GM11168 (cell line): ENCODE measurements around the gene HRC.
"Not testable (repeated sequence)": the region's sequence is repeated elsewhere in the genome, so short reads cannot be mapped to it uniquely, and the experiment has no call there.

ENCODE experiments used
- in situ Hi-C: fragments of 300-500 bp; cut with MboI; formaldehyde crosslinking; loops from one replicate; pipeline ENCODE4 v1.12.0; 2022; ENCODE audit warnings: low sequenced_read_pairs; ENCODE audit not compliant: unreplicated experiment

HRC gene

DNA sequence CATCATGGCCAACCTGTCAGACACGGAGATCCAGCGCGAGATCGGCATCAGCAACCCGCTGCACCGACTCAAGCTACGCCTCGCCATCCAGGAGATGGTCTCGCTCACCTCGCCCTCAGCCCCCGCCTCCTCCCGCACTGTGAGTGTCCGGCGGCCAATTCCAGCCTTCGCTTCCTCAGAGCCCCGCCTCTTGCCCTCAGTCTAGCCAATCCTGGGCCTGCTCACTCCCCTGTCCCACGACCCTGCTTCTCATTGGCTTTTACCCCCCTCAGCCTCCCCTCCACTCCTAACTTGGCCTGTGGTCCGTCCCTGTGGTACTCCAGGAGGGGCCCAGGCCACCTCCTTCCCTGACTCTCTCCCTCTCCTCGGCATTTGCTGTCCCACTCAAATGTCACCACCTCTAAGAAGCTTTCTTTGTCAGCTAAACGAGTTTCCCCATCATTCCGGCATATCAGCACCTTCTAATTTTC lies 12.3 kb downstream of the HRC start:
- in situ Hi-C loops = no loop called here

GRCh38 chr19:49141352-49141751 lies 13.8 kb downstream of the HRC start:
- in situ Hi-C loops = no loop called here

- in situ Hi-C loops = no loop called here
Observed at GRCh38 chr19:49140951-49141350, 14.2 kb downstream of the HRC start.

GRCh38 chr19:49136771-49137171 lies 18.4 kb downstream of the HRC start:
- in situ Hi-C loops = no loop called here

- in situ Hi-C loops = no loop called here
Observed at GRCh38 chr19:49135686-49136085, 19.5 kb downstream of the HRC start.

DNA sequence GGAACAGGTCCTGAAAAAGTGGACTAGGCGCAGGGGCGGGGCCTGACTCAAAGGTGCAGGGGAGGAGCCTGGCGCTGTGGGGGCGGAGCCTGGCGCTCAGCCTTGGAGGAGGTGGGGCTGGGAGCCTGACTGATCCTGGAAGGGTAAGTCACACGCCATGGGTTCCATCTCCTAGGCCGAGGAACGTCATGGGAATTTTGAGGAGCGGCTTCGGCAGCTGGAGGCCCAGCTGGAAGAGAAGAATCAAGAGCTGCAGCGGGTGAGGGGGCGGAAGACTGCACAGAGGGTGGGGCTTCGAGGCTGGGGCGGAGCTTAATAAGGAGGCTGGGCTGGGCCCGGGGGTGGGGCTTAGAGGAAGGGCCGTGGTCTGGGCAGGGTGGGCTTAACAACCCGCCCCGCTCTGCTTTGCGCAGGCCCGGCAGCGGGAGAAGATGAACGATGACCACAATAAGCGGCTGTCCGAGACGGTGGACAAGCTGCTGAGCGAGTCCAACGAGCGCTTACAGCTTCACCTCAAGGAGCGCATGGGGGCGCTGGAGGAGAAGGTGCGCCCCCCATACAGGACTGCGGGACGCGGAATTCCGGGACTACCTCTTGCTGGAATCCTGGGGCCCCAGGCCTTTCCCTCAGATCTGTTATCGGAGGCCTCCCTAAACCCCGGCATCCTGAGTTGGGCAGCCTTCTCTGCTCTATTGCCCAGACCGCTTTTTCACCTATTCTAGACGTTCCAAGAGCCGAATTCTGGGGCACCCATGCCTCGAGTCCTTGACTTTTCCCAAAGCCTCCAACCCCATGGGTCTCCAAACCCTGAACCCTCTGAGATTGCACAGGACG lies 21.4 kb downstream of the HRC start:
- in situ Hi-C loops = no loop called here

DNA sequence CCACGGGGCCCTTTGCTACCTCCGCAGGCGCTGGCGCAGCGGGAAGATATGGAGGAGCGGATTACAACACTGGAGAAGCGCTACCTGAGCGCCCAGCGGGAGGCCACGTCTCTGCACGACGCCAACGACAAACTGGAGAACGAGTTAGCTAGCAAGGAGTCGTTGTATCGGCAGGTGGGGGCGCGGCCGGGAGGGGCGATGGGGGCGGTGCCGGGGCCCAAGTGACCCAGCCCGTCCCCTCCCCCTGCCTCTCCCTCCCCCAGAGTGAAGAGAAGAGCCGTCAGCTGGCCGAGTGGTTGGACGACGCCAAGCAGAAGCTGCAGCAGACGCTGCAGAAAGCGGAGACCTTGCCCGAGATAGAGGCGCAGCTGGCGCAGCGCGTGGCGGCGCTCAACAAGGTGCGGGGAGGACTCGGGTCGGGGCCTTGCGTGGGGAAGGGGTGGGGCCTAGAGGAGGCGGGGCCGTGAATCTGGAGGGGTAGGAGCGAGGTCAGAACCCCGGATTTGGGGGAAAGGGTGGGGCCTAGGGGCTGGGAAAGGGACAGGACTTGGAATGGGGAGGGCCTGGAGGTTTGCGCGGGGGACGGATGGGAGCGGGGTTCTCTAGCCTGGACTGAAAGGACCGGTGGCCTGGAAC lies 22.1 kb downstream of the HRC start:
- in situ Hi-C loops = no loop called here

DNA sequence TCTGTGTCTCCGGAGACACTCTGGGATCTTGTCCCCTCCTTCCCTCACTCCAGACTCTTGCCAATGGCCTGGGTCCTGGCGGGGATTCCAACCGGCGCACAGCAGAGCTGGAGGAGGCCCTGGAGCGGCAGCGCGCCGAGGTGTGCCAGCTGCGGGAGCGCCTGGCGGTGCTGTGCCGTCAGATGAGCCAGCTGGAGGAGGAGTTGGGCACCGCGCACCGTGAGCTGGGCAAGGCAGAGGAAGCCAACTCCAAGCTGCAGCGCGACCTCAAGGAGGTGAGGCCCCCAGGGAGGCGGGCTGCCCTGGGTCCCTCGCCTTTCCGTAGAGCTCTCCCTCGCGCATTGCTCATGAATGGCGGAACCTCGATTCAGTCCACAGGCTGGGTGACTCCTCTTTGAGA lies 24.9 kb downstream of the HRC start:
- in situ Hi-C loops = no loop called here

DNA sequence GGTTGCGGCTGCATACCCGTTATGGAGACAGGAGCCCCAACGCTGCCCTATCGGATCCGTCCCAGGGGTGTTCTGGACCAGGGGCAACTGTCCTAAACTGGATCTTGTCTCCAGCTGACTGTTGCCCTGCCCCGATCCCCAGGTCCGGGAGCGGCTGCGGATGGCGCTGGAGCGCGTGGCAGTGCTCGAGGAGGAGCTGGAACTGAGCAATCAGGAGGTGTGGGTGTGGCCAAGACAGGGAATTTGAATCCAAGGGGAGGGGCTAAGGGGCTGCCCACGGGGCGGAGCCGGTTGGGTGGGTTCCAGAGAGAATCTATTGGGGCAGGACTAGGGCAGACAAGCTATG lies 26.0 kb downstream of the HRC start:
- in situ Hi-C loops = no loop called here

DNA sequence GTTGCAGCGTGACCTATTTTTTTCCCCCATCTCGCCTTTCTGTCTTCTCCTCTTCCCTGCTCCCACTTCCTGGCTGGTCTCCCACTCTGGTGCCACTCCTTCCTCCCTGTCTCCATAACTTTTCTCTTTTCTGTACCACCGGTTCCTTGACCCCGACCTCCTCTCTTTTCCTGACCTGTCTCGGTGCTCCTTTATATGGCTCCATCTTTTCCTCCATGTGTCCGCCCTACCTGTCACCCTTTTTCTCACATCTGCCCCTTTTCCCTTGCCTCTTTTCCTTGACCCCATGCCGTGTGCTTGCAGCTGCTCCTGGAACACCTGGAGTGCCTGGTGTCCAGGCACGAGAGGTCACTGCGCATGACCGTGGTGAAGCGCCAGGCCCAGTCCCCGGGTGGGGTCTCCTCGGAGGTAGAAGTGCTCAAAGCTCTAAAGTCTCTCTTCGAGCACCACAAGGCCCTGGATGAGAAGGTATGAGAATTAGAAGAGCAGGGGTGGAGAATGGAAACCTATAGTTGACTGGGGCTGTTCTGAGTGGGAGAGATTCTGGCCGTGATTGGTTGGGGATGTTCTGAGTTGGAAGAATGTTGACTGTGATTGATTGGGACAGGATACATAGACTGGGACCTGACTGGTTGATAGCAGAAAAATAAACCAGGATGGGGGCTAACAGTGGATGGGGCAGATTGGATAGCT lies 26.5 kb downstream of the HRC start:
- in situ Hi-C loops = no loop called here

- in situ Hi-C loops = no loop called here
Observed at GRCh38 chr19:49127674-49128544, 27.3 kb downstream of the HRC start.

DNA sequence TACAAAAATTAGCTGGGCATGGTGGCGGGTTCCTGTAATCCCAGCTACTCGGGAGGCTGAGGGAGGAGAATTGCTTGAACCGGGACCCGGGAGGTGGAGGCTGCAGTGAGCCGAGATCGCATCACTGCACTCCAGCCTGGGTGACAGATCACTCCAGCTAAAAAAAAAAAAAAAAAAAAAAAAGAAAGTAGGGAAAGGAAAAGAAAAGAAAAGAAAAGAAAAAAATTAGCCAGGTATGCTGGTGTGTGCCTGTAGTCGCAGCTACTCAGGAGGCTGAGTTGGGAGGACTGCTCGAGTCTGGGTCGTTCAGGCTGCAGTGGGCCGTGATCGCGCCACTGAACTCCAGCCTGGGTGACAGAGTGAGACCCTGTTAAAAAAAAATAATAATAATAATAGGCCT lies 28.0 kb downstream of the HRC start:
- in situ Hi-C loops = not testable (repeated sequence)

DNA sequence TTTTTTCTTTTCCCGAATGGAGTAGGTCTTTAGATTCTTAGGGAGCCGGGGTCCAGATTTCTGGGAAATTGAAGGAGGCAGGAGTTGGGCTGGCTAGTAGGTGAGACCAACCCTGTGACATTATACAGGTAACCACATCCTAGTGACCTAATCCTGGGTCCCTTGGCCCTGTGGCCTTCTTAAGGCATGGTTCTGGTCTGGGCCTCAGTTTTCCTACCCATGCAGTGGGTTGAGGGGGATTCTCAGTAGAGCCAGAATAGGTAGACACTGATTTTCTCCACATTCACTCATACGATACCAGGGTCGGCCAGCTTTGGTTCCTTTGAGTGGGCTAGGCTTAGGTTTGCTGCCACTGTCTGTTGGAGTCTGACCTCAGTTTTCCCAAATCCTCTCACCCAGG lies 28.6 kb downstream of the HRC start:
- in situ Hi-C loops = no loop called here

GRCh38 chr19:49125025-49125731 lies 30.0 kb downstream of the HRC start:
- in situ Hi-C loops = no loop called here

DNA sequence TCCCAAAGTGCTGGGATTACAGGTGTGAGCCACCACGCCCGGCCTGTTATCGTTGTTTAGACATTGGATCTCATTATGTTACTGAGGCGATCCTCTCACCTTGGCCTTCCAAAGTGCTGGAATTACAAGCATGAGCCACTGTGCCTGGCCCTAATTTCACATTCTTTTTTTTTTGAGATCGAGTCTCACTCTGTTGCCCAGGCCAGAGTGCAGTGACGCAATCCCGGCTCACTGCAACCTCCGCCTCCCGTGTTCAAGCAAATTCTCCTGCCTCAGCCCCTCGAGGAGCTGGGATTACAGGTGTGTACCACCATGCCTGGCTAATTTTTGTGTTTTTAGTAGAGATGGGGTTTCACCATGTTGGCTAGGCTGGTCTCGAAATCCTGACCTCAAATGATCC lies 31.9 kb downstream of the HRC start:
- in situ Hi-C loops = not testable (repeated sequence)

- in situ Hi-C loops = not testable (repeated sequence)
Observed at GRCh38 chr19:49121841-49122240, 33.4 kb downstream of the HRC start.

DNA sequence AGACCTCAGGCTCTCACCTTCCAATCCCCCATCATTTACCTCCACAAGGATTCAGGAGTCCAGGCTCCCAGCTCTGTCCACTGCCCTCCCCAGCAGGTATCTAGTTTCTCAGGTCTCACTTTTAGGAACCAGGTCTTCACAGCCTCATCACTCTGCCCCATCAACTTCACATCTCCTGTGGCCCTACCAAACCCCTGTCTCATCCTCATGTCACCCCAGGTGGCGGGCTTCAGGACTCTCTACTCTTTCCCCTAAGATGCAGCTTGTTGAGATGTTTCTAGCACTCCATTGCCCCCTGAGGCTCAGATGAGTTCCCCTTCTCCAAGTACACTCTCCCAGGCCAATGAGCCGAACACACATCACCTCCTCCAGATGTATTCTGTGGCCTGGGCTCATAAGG lies 34.3 kb downstream of the HRC start:
- in situ Hi-C loops = no loop called here

GRCh38 chr19:49120325-49120683 lies 34.9 kb downstream of the HRC start:
- in situ Hi-C loops = no loop called here

DNA sequence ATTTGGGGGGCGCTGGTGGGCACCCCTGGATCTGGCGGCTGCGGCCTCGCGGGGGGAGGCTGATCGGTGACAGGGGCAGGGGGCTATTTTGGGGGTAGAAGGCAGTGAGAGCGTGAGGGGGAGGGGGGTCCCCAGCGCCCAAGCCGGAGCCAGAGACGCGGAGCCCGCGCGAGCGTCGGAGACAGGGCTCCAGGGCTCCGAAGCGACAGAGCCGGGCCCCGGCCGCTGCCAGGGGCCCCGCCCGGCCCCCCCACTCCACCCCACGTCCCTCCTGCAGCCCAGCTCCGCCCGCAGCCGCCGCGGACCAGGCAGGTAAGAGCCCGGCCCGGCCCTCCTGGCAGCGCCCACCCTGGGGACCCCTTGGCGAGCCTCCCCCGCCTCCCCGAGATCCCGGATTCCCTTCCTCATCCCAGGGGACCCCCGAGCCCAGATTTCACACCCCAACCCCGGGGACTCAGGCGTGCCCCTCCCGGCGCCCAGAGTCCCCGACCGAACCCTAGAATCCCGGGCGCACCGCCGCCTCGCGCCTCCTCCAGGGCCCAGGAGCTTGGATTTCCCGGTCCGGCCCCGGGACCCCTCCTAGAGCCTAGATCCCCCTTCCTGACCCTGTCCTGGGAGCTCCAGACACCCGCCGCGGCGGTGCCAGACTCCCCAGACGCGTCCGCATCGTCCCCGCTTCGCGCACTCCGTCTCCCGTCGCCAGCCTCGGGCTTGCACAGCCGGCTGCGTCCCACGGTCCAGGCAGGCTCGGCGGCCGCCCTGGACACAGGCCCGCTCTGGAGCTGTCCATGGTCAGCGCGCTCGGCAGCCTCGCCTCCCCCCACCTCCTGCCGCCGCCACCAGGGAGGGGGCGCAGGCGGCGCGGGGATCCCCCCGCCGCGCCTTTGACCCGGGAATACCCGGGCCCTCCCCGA lies 35.5 kb downstream of the HRC start, which contains the start of gene PPFIA3:
PPFIA3 (plus strand) TSS at position 134 of the 914 bp plus-strand sequence. CDS start 8,330 bp downstream, outside the sequence.
- in situ Hi-C loops = no loop called here
